ENCODE measurements around the gene ERBB3. TPM values are rescaled to one million over a fixed set of nuclear protein-coding genes. Genes with fewer than 3 reads are reported as not detected.
A peak's percentile ranks its signal among the peaks of the same experiment; 100 is the strongest.

The ERBB3 gene
- total RNA-seq, 1 donor from 2014 or later = 221 TPM

DNA sequence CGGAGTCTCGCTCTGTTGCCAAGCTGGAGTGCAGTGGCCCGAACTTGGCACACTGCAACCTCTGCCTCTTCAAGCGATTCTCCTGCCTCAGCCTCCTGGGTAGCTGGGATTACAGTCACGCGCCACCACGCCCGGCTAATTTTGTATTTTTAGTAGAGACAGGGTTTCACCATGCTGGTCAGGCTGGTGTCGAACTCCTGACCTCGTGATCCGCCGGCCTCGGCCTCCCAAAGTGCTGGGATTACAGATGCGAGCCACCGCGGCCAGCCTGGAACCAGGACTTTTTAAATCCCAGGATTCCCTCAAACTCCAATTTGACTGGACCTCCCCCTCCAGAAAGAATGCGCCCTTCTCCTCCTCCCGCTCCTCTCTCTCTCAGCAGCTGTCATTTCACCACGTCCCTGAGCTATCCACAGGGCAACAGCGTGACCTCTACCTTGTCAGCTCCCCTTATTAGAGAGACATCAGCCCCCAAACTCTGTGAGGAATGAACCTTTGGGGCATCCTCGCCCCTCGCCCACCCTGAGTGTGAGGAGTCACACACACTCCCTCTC lies 50.1 kb downstream of the ERBB3 start:
- Mint-ChIP-seq H3K4me1 (ENCODE audit: low read depth) (peaks cover 31% of the 10 kb centered on the region), H3K36me3 (ENCODE audit: insufficient read depth) (peaks cover 24% of the 10 kb centered on the region), H3K4me3 (ENCODE audit: low read depth) (peak overlapping the region; percentile 93), H3K27ac (no peak overlapping the region), H3K9me3 (ENCODE audit: low read depth) (no peaks in the 10 kb centered on the region), H3K27me3 (no peaks in the 10 kb centered on the region)
- TF ChIP-seq, protein P1, sequence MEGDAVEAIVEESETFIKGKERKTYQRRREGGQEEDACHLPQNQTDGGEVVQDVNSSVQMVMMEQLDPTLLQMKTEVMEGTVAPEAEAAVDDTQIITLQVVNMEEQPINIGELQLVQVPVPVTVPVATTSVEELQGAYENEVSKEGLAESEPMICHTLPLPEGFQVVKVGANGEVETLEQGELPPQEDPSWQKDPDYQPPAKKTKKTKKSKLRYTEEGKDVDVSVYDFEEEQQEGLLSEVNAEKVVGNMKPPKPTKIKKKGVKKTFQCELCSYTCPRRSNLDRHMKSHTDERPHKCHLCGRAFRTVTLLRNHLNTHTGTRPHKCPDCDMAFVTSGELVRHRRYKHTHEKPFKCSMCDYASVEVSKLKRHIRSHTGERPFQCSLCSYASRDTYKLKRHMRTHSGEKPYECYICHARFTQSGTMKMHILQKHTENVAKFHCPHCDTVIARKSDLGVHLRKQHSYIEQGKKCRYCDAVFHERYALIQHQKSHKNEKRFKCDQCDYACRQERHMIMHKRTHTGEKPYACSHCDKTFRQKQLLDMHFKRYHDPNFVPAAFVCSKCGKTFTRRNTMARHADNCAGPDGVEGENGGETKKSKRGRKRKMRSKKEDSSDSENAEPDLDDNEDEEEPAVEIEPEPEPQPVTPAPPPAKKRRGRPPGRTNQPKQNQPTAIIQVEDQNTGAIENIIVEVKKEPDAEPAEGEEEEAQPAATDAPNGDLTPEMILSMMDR (IDR thresholded peaks at IDR 0.05; ENCODE audit: unreplicated experiment) = no peak
- DNase-seq (ENCODE audit: low spot score, unreplicated experiment) = no peak

DNA sequence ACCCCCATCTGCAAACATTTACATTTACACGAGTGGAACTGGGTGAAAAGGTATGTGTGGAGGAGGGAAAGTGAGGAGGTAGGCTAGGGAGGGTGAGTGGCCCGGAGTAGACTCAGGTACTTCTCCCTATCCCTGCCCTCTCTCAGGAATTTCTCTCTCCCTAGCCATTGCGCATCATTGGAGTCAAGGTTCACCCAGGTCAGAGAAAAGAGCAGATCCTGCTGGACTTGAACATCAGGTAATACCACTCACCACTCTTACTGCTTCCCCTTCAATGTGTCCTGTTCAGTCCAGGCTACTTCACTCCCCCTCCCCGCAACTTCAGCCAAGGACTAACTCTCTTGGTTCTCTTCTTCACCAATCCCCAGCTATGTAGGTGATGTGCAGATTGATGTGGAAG lies 50.9 kb downstream of the ERBB3 start:
- Mint-ChIP-seq H3K4me1 (ENCODE audit: low read depth) (peaks cover 31% of the 10 kb centered on the region), H3K27me3 (no peaks in the 10 kb centered on the region), H3K9me3 (ENCODE audit: low read depth) (no peaks in the 10 kb centered on the region), H3K4me3 (ENCODE audit: low read depth) (peak overlapping the region; percentile 67), H3K27ac (no peak overlapping the region), H3K36me3 (ENCODE audit: insufficient read depth) (peaks cover 24% of the 10 kb centered on the region)
- DNase-seq (ENCODE audit: low spot score, unreplicated experiment) = no peak
- TF ChIP-seq, protein P1 (IDR thresholded peaks at IDR 0.05; ENCODE audit: unreplicated experiment) = no peak

DNA sequence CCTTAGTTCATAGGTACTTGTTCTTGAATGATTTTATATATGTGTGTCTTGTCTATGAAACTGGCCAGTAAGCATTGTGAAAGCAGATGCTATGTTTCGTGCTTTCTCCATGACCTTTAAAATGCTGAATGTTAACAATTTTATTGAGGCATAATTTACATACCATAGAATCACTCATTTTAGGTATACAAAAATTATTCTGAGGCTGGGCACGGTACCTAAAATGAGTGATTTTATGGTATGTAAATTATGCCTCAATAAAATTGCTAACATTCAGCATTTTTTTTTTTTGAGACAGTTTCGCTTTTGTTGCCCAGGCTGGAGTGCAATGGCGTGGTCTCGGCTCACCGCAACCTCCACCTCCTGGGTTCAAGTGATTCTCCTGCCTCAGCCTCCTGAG lies 54.9 kb downstream of the ERBB3 start:
- Mint-ChIP-seq H3K9me3 (ENCODE audit: low read depth) (no peaks in the 10 kb centered on the region), H3K4me1 (ENCODE audit: low read depth) (peaks cover 4% of the 10 kb centered on the region), H3K36me3 (ENCODE audit: insufficient read depth) (peaks cover 42% of the 10 kb centered on the region), H3K27ac (no peak overlapping the region), H3K4me3 (ENCODE audit: low read depth) (no peak overlapping the region), H3K27me3 (no peaks in the 10 kb centered on the region)
- no peak for DNase-seq (ENCODE audit: low spot score, unreplicated experiment)
- TF ChIP-seq, protein P1 (IDR thresholded peaks at IDR 0.05; ENCODE audit: unreplicated experiment) = no peak

DNA sequence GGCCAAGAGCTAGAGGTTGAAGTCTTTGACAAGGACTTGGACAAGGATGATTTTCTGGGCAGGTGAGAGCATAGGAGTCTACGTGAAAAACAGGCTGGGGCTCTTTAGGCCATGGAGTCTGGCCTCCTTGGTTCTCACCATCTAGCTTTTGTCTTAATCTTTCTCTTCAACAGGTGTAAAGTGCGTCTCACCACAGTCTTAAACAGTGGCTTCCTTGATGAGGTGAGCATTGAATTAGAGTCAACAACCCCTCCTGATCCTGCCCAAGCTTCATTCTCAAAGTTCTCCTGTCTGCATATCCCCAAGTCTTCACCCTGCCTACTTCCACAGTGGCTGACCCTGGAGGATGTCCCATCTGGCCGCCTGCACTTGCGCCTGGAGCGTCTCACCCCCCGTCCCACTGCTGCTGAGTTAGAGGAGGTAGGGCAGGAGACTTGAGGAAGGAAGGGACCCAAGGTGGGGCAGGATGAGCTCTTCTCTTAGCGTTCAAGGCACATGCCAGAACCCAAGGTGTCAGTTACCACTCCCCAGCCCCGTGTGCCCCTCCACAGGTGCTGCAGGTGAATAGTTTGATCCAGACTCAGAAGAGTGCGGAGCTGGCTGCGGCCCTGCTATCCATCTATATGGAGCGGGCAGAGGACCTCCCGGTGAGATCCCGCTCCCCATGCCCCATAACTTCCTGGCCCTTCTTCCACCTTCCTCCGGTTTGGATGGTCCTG lies 58.0 kb downstream of the ERBB3 start:
- peaks cover 39% of the 10 kb centered on the region for H3K36me3 Mint-ChIP-seq (ENCODE audit: insufficient read depth)
- TF ChIP-seq, protein P1 (IDR thresholded peaks at IDR 0.05; ENCODE audit: unreplicated experiment) = no peak
- no peak for DNase-seq (ENCODE audit: low spot score, unreplicated experiment)
- no peaks in the 10 kb centered on the region for H3K27me3 Mint-ChIP-seq
- H3K4me1 Mint-ChIP-seq (ENCODE audit: low read depth) = no peaks in the 10 kb centered on the region
- no peak overlapping the region for H3K27ac Mint-ChIP-seq
- H3K9me3 Mint-ChIP-seq (ENCODE audit: low read depth) = no peaks in the 10 kb centered on the region
- H3K4me3 Mint-ChIP-seq (ENCODE audit: low read depth) = no peak overlapping the region

DNA sequence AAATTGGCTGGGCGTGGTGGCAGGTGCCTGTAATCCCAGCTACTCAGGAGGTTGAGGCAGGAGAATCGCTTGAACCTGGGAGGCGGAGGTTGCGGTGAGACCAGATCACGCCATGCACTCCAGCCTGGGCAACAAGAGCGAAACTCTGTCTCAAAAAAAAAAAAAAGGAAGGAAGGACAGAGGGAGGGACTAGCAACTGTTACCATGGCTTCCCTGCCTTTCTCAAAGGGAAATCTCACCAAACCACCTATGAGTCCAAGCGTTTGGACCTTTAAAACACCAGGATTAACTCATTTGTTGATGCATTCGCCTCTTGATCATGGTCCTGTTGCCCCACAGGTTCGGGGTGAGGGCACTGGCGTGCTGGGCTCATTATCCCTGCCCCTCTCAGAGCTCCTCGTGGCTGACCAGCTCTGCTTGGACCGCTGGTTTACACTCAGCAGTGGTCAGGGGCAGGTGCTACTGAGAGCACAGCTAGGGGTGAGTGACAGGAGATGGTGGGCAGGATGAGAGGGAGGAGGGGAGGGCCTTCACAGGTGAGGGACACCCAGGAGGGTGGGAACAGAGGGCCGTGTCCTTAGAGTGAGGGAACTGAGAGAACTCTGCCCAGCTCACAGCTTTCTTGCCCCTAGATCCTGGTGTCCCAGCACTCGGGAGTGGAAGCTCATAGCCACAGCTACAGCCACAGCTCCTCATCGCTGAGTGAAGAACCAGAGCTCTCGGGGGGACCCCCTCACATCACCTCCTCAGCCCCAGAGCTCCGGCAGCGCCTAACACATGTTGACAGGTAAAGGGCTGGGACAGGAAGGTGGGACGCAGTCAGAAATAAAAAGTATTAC lies 62.2 kb downstream of the ERBB3 start:
- H3K4me3 Mint-ChIP-seq (ENCODE audit: low read depth) = no peak overlapping the region
- H3K9me3 Mint-ChIP-seq (ENCODE audit: low read depth) = no peaks in the 10 kb centered on the region
- H3K27ac Mint-ChIP-seq = peak overlapping the region; percentile 24
- H3K36me3 Mint-ChIP-seq (ENCODE audit: insufficient read depth) = peaks cover 36% of the 10 kb centered on the region
- no peaks in the 10 kb centered on the region for H3K27me3 Mint-ChIP-seq
- peaks cover 2% of the 10 kb centered on the region for H3K4me1 Mint-ChIP-seq (ENCODE audit: low read depth)
- TF ChIP-seq, protein P1 (IDR thresholded peaks at IDR 0.05; ENCODE audit: unreplicated experiment) = no peak
- DNase-seq (ENCODE audit: low spot score, unreplicated experiment) = no peak
